Endodermal cell (in vitro differentiated cells): ENCODE results near the gene PRDM1. TPM values are rescaled to one million over a fixed set of nuclear protein-coding genes. Genes with fewer than 3 reads are reported as not detected.

Experiments
- DNase-seq: peaks from one replicate; pipeline ENCODE4 v3.0.0-alpha.2; 2017
- H3K27ac ChIP-seq: 2 replicates; pipeline ENCODE4 v1.5.1; 2013; ENCODE audit warnings: mild to moderate bottlenecking, low read depth, low read length, moderate library complexity
- H3K27me3 ChIP-seq: 2 replicates; pipeline ENCODE4 v1.6.1; 2013; ENCODE audit warnings: mild to moderate bottlenecking, low read length, moderate library complexity; ENCODE audit not compliant: insufficient read depth, control insufficient read depth, poor library complexity, severe bottlenecking
- H3K36me3 ChIP-seq: 2 replicates; pipeline ENCODE4 v1.7.0; 2013; ENCODE audit warnings: mild to moderate bottlenecking, low read length, moderate library complexity; ENCODE audit not compliant: control insufficient read depth, insufficient read depth
- H3K4me1 ChIP-seq: one replicate; pipeline ENCODE4 v1.7.0; 2013; ENCODE audit warnings: low read length; ENCODE audit not compliant: control insufficient read depth, insufficient read depth
- H3K4me3 ChIP-seq: 2 replicates; pipeline ENCODE4 v1.5.1; 2013; ENCODE audit warnings: mild to moderate bottlenecking, low read length, moderate library complexity
- H3K9ac ChIP-seq: 2 replicates; pipeline ENCODE4 v1.6.1; 2013; ENCODE audit warnings: mild to moderate bottlenecking, low read length, moderate library complexity; ENCODE audit not compliant: poor library complexity, severe bottlenecking; ENCODE audit errors: extremely low read depth
- H3K9me3 ChIP-seq: 2 replicates; pipeline ENCODE4 v1.6.1; 2013; ENCODE audit warnings: mild to moderate bottlenecking, low read length, moderate library complexity; ENCODE audit not compliant: control insufficient read depth
- H3K27ac Mint-ChIP-seq: 2 replicates; pipeline ENCODE4 v1.8.0; 2020; ENCODE audit warnings: mixed read lengths
- H3K27me3 Mint-ChIP-seq: 2 replicates; pipeline ENCODE4 v1.8.0; 2021; ENCODE audit warnings: mild to moderate bottlenecking, mixed read lengths; ENCODE audit not compliant: insufficient read depth
- H3K36me3 Mint-ChIP-seq: 2 replicates; pipeline ENCODE4 v1.8.0; 2020; ENCODE audit warnings: low read depth, mixed read lengths
- H3K4me1 Mint-ChIP-seq: 2 replicates; pipeline ENCODE4 v1.8.0; 2020; ENCODE audit warnings: mixed read lengths
- H3K4me3 Mint-ChIP-seq: 2 replicates; pipeline ENCODE4 v1.8.0; 2020; ENCODE audit warnings: mild to moderate bottlenecking, moderate library complexity, mixed read lengths
- H3K9me3 Mint-ChIP-seq: 2 replicates; pipeline ENCODE4 v1.8.0; 2020; ENCODE audit warnings: mild to moderate bottlenecking, mixed read lengths
- CTCF ChIP-seq: fragments of 200-600 bp; sonication (generic); conservative IDR thresholded peaks from 2 replicates; pipeline ENCODE4 v1.5.0; 2021; ENCODE audit warnings: antibody characterized with exemption, mild to moderate bottlenecking
- WGBS, 2 experiments: methylation state at CpG; one replicate each; pipeline versions ENCODE4 v1.1.5 to v1.1.7; 2013; ENCODE audit warnings: missing lambda C conversion rate in 2 of 2, mixed read lengths in 1 of 2; ENCODE audit not compliant: insufficient coverage in 1 of 2, insufficient read length in 1 of 2; 5-methylcytosine and 5-hydroxymethylcytosine counted together
- total RNA-seq, 2 donors: library from RNA; stranded (reverse); fragmentation: NEBNext Ultra II Directional in 1 of 2; extraction: Animal tissue kit (Norgen Biotek cat#: 25700) in 1 of 2; gene quantifications; 2 replicates in 1 of 2; 3 replicates in 1 of 2; pipeline ENCODE4 v1.2.1, GENCODE V29; 2021

The PRDM1 gene
- total RNA-seq, 2 donors from 2014 or later = 54.0 to 74.3 TPM

DNA sequence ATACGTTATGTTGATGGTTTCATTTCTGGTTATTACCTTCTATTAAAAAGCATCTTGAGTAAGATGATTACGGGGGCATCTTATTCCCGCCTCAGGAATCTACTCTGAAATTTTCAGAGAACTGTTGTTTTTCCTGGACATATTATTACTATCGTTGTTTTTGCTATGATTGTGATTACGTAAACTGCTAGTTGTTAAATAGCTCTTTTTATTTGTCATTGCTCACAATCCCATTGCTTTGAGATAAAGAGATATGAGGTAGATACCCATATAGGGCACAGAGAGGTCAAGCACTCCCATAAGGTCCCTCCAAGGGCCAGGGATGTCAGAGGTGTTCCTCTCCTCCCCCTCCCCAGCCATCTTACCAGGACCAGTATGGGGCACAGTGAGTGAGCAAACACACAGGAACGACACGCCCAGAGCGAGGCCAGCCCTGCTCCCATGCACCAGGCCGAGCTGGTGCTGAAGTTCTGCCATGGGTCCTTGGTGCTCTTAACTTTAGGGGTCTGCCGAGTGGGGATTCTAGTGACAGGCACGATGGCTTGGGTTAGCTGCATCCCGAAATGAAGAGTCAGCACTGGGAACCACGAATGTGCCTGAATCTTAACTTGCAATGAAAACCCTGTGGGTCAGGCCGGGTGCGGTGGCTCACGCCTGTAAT lies 49.9 kb downstream of the PRDM1 start:
- Mint-ChIP-seq H3K9me3 (no peaks in the 10 kb centered on the region), H3K27me3 (no peaks in the 10 kb centered on the region), H3K4me3 (no peak overlapping the region), H3K36me3 (no peaks in the 10 kb centered on the region), H3K4me1 (peaks cover 5% of the 10 kb centered on the region), H3K27ac (no peak overlapping the region)
- no peak for TF ChIP-seq CTCF
- no peaks in the 10 kb centered on the region for H3K9me3 ChIP-seq
- WGBS, 2 experiments = 94% methylated on average over 7 to 16 of the region's 16 CpGs
- no peak for DNase-seq
- no peaks in the 10 kb centered on the region for H3K36me3 ChIP-seq
- H3K4me1 ChIP-seq = no peaks in the 10 kb centered on the region
- H3K27ac ChIP-seq = no peak overlapping the region
- no peak overlapping the region for H3K9ac ChIP-seq
- no peak overlapping the region for H3K4me3 ChIP-seq
- H3K27me3 ChIP-seq = no peaks in the 10 kb centered on the region

- no peaks in the 10 kb centered on the region for H3K36me3 ChIP-seq
- H3K4me3 ChIP-seq = no peak overlapping the region
- no peak for TF ChIP-seq CTCF
- H3K4me1 ChIP-seq = no peaks in the 10 kb centered on the region
- Mint-ChIP-seq H3K27ac (no peak overlapping the region), H3K4me1 (peaks cover 8% of the 10 kb centered on the region), H3K9me3 (no peaks in the 10 kb centered on the region), H3K36me3 (no peaks in the 10 kb centered on the region), H3K27me3 (no peaks in the 10 kb centered on the region), H3K4me3 (no peak overlapping the region)
- H3K9ac ChIP-seq = no peak overlapping the region
- no peak overlapping the region for H3K27ac ChIP-seq
- H3K27me3 ChIP-seq = no peaks in the 10 kb centered on the region
- WGBS, 2 experiments = 96 to 100% methylated on average over 3 to 4 of the region's 5 CpGs
- no peaks in the 10 kb centered on the region for H3K9me3 ChIP-seq
- no peak for DNase-seq
Observed at GRCh38 chr6:106136845-106137244, 50.7 kb downstream of the PRDM1 start.

DNA sequence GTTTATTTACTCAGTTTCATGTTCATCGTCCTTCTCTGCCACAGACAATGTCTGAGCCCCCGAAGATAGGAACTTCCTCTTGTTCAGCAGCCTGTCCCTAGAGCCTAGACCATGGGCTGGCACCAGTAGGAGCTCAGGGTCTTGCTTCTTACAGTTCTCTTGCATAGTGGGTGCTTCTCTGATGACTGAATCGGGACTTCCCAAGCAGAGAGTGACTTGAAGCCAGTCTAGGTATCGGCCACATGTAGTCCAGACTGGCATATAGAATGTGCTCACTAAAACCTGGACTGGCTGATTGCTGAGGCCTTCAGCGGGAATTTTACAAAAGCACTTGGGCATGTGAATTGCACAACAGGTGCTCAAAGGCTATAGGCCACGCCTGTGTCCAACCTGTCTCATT lies 52.0 kb downstream of the PRDM1 start:
- no peak for DNase-seq
- H3K27ac Mint-ChIP-seq = no peak overlapping the region
- Histone ChIP-seq H3K9ac (no peak overlapping the region), H3K36me3 (no peaks in the 10 kb centered on the region), H3K27ac (no peak overlapping the region), H3K27me3 (no peaks in the 10 kb centered on the region), H3K9me3 (no peaks in the 10 kb centered on the region), H3K4me3 (no peak overlapping the region), H3K4me1 (no peaks in the 10 kb centered on the region)
- no peaks in the 10 kb centered on the region for H3K36me3 Mint-ChIP-seq
- no peaks in the 10 kb centered on the region for H3K9me3 Mint-ChIP-seq
- TF ChIP-seq CTCF = no peak
- WGBS, 2 experiments = 93 to 94% methylated on average over 6 of the region's 6 CpGs
- peaks cover 19% of the 10 kb centered on the region for H3K4me1 Mint-ChIP-seq
- H3K4me3 Mint-ChIP-seq = no peak overlapping the region
- H3K27me3 Mint-ChIP-seq = no peaks in the 10 kb centered on the region
